GM23248 (cell line): ENCODE data around the gene MSL1.

Source experiments
- EZH2 ChIP-seq: fragments of 200-600 bp; sonication (generic); IDR thresholded peaks from 2 replicates; pipeline ENCODE4 v1.6.1; 2018; ENCODE audit warnings: antibody characterized with exemption, mild to moderate bottlenecking; ENCODE audit not compliant: insufficient read depth, poor library complexity, severe bottlenecking
- EZH2phosphoT487 ChIP-seq: fragments of 200-600 bp; sonication (generic); IDR thresholded peaks from 2 replicates; pipeline ENCODE4 v1.6.1; 2018; ENCODE audit warnings: antibody characterized with exemption, moderate library complexity, mild to moderate bottlenecking, low read depth; ENCODE audit not compliant: insufficient read depth

DNA sequence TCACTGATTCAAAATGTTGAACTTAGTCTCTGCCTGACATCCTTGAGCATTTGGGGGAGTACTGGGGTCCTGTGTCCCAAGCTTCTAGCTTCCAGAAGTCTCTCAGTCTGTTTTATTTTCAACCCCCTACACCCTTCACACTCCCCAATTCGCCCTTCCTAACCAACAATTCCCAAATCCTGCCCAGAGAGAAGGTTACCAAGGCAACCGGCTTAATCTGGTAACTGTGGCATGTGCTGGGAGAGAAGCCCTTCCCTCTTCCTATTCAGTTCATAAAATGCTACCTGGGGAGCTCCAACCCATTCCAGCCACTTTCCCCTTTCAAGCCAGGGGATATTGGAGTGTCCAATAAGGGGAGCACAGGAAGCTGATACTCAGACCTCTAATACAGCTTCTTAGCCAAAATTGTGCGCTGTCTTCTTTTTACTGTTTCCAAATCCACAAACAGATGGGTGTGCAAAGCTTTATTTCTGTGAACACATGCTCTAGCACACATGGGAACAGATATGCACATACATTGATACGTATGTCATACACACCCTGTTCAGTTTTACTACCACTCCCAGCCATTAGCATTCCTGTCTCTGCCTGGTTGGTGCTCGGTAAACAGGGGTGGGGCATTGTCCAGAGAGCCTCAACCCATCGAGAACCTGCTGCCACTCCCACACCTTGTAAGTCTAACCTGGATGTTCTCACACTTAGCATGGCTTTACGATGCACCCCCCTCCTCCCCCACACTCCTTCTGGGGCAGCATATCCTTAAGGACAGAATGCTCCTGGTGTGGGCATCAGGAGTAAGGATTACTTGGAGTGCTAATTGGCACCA is 54.4 kb downstream of the MSL1 start:
- TF ChIP-seq EZH2 (no peak), EZH2phosphoT487 (no peak)
